Islet precursor cell (in vitro differentiated cells): ENCODE data around the gene ADAMTSL5.

Source experiments
- DNase-seq: peaks from one replicate; pipeline ENCODE4 v3.0.0-alpha.2; 2018

The ADAMTSL5 gene

GRCh38 chr19:1495051-1495798 lies 17.6 kb downstream of the ADAMTSL5 start:
- no peak for DNase-seq

DNA sequence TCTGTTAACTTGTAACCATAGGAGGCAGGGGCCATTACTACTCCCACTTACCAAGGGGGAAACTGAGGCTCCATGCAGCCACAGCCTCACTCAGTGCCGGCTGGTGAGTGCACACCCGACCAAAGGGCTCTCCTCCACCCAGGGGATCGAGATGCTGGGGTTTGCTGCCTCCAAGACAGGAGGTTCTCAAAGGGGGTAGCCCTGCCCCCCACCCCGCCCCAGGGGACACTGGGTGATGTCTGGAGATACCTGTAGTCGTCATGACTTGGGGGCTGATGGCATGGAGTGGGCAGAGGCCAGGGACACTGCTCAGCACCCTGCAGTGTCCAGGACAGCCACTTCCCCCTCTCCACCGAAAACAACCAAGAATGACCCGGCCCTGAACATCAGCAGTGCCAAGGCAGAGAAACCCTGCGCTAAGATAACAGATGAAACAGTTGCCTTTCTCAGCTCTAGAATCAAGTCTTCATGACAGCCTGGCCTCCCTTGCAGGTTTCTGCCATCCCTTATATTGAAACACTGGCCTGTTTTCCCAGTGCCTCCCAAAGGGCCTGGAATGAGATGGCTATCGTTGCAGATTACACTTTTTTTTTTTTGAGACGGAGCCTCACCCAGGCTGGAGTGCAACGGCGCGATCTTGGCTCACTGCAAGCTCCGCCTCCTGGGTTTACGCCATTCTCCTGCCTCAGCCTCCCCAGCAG lies 18.6 kb downstream of the ADAMTSL5 start:
- no peak for DNase-seq

GRCh38 chr19:1492474-1493006 lies 20.3 kb downstream of the ADAMTSL5 start:
- DNase-seq, result no peak

DNA sequence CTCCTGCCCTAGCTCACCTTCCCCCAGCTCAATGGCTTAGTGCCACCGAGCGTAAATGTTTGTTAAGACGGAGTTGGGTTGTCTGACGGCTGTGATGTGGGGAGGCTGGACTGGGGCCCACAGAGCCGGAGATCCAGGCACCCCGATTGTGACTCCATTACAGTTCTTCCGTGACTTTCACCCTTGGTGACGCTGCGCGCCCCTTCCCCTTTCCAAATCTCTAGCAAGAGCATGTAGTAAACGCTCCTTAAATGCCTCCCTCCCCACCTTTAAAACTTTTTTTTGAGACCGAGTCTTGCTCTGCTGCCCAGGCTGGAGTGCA lies 21.0 kb downstream of the ADAMTSL5 start:
- no peak for DNase-seq

- DNase-seq, result no peak
These were observed 21.5 kb downstream of the ADAMTSL5 start, which contains the start of gene REEP6 for GRCh38 chr19:1491114-1491848. REEP6 (plus strand) TSS chr19:1491181; CDS start chr19:1491270, 89 bp downstream.

- peak; percentile 100 for DNase-seq
These were observed 22.3 kb downstream of the ADAMTSL5 start, which contains the start of gene PCSK4 for GRCh38 chr19:1490311-1491113. PCSK4 (minus strand) TSS chr19:1490350; CDS start chr19:1490346, 4 bp downstream.

- DNase-seq, result no peak
These were observed 23.1 kb downstream of the ADAMTSL5 start for GRCh38 chr19:1489463-1490310.

- DNase-seq, result no peak
These were observed 24.6 kb downstream of the ADAMTSL5 start for GRCh38 chr19:1488282-1488601.

GRCh38 chr19:1487576-1488281 lies 25.1 kb downstream of the ADAMTSL5 start:
- no peak for DNase-seq

DNA sequence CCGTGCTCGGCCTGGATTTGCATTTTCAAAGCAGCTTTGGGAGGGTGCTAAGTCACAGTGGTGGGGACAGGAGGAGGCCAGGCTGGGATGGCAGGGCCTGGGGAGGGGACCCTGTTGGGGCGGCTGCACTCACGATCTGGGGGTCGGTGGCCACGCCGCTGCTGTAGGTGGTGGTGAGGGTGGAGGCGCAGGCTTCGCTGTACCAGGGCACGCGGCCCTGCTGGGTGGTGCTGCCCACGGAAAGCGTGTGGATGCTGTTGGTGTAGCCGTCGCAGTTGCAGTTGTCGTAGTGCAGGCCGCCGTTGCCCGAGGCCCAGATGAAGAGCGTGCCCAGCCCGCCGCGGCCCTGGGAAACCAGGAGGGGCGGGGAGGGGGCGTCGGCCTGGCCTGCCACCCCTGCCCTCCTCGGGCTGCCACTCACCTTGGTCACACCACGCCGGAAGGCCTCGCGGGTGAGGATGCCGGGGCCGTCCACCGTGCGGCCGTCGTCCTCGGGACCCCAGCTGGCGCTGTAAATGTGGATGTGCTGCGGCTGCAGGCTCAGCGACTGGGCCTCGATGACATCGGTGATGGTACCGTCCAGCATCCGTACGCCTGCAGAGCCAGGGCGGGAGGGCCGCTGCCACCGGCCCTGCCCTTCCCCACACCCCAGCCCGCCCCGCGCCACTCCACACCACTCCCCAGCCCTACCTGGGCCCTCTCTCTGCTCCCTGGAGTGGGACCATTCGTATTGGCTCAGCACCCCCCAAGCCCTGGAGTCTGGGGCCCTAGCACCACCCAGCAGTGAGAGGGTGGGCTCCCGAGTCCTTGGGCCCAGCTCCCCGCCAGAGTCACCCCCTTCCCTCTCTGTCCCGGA lies 25.9 kb downstream of the ADAMTSL5 start:
- no peak for DNase-seq

GRCh38 chr19:1483979-1484428 lies 28.8 kb downstream of the ADAMTSL5 start:
- no peak for DNase-seq

DNA sequence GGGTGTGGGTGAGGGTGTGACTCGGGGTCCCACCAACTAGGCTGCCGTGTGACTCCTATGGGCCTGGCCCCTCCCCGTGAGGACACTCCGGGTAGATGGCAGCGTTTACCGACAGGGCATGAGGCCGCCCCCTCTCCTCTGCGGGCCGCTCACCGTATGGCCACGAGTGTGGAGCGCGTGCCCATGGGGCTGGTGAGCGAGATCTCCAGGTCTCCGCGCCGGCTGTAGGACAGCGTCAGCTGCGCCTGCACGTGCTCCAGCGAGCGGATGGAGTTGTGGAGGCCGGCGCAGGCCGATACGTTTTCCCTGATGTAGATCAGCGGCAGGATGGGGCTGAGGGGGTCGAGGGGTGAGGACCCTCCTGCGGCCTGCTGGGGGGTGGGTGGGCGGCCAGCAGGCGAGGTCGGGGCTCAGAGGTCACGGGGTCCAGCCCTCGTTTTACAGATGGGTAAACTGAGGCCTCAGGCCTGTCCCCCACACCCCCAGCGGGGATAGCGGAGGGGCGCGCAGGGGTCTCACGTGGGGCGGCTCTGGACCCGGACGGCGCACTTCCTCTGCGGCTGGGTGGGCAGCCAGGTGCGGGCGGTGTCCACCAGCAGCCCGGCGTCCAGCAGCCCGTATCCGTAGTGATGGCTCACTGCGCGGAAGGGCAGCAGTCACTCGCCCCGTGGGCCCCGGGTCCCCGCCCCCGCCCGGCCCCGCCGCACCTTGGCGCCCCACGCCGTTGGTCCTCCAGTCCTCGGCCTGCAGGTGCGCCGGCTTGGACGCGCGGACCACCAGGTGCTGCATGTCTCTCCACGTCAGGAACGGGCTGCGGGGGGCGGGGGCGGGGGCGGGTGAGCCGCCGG lies 29.5 kb downstream of the ADAMTSL5 start:
- no peak for DNase-seq

- no peak for DNase-seq
These were observed 30.3 kb downstream of the ADAMTSL5 start for GRCh38 chr19:1482361-1483130.

- DNase-seq, result no peak
These were observed 30.9 kb downstream of the ADAMTSL5 start for GRCh38 chr19:1481893-1482360.

DNA sequence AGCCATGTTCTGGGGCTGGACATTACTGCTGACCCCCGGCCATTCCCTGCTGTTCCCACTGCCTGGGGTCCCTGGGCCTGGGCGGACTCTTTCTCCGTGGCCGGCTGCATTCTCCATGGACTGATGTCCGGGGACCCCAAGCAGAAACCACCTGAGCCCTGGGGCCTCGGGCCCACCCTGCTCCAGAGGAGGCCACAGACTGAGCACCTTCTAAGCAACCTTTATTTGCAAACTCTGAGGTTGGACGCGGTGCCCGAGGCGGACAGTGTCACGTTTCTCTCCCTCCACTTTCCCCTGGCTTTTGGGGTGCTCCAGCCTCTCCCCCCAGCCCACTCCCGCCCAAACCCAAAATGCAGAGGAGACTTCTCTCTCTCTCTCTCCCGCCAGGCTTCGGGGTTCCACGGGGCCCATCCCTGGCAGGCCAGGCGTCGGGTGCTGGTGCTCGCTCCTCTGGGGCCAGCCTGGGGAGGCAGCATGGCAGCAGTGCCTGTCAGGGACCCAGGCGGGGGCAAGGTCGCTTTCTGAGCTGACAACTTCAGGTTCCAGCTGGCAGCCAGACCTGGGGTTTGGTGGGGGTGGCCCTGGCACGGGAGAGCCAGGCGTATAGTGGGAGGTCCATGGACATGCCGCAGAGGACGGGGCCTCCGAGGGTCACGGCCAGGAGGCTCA lies 31.5 kb downstream of the ADAMTSL5 start:
- DNase-seq, result no peak

- DNase-seq, result peak; percentile 97
These were observed 33.7 kb downstream of the ADAMTSL5 start, which contains the start of gene C19orf25 for GRCh38 chr19:1478934-1479707. C19orf25 (minus strand) TSS chr19:1479215; CDS start chr19:1478903, 312 bp downstream.
